ENCODE measurements around the gene EEFSEC. TPM values are rescaled to one million over a fixed set of nuclear protein-coding genes. Genes with fewer than 3 reads are reported as not detected.

The EEFSEC gene
- total RNA-seq, 4 donors from 2014 or later, result 25.1 to 43.5 (median 29.5) TPM

- Histone ChIP-seq H3K4me1 (no peaks in the 10 kb centered on the region), H3K4me3 (no peak overlapping the region), H3K36me3 (no peaks in the 10 kb centered on the region), H3K9me3 (no peaks in the 10 kb centered on the region), H3K27ac (no peak overlapping the region), H3K27me3 (peaks cover 0 to 8% of the 10 kb centered on the region in 2 donors)
- 57 to 66% methylated on average over 6 of the region's 6 CpGs for WGBS, 2 donors
- TF ChIP-seq EP300 (IDR thresholded peaks at IDR 0.05), result no peak
- TF ChIP-seq POLR2A (IDR thresholded peaks at IDR 0.05), result no peak
- TF ChIP-seq CTCF (IDR thresholded peaks at IDR 0.05), result no peak
- DNase-seq (ENCODE audit: low spot score in 2 of 2), result no peak
These were observed 295.2 kb downstream of the EEFSEC start for GRCh38 chr3:128448491-128448890.

- no peak overlapping the region for H3K4me3 ChIP-seq
- 66 to 78% methylated on average over 6 of the region's 6 CpGs for WGBS, 2 donors
- TF ChIP-seq EP300 (IDR thresholded peaks at IDR 0.05) (no peak), POLR2A (IDR thresholded peaks at IDR 0.05) (no peak), CTCF (IDR thresholded peaks at IDR 0.05) (no peak)
- no peaks in the 10 kb centered on the region for H3K4me1 ChIP-seq
- no peaks in the 10 kb centered on the region for H3K36me3 ChIP-seq
- peaks cover 0 to 12% of the 10 kb centered on the region in 2 donors for H3K27me3 ChIP-seq
- no peak overlapping the region for H3K27ac ChIP-seq
- H3K9me3 ChIP-seq, result no peaks in the 10 kb centered on the region
- DNase-seq (ENCODE audit: low spot score in 2 of 2), result no peak
These were observed 295.9 kb downstream of the EEFSEC start for GRCh38 chr3:128449111-128449638.

GRCh38 chr3:128452120-128452519 is 298.8 kb downstream of the EEFSEC start:
- no peaks in the 10 kb centered on the region for H3K36me3 ChIP-seq
- H3K4me1 ChIP-seq, result no peaks in the 10 kb centered on the region
- peaks cover 0 to 18% of the 10 kb centered on the region in 2 donors for H3K27me3 ChIP-seq
- DNase-seq (ENCODE audit: low spot score in 2 of 2), result no peak
- no peaks in the 10 kb centered on the region for H3K9me3 ChIP-seq
- no peak overlapping the region for H3K4me3 ChIP-seq
- no peak overlapping the region for H3K27ac ChIP-seq
- TF ChIP-seq POLR2A (IDR thresholded peaks at IDR 0.05) (no peak), EP300 (IDR thresholded peaks at IDR 0.05) (no peak), CTCF (IDR thresholded peaks at IDR 0.05) (no peak)
- WGBS, 2 donors, result 80 to 82% methylated on average over 9 of the region's 9 CpGs

GRCh38 chr3:128452678-128453275 is 299.5 kb downstream of the EEFSEC start:
- no peaks in the 10 kb centered on the region for H3K4me1 ChIP-seq
- H3K36me3 ChIP-seq, result no peaks in the 10 kb centered on the region
- whole genome bisulfite sequencing, 2 donors, result 79 to 82% methylated on average over 20 to 21 of the region's 21 CpGs
- H3K4me3 ChIP-seq, result no peak overlapping the region
- no peak overlapping the region for H3K27ac ChIP-seq
- TF ChIP-seq CTCF (IDR thresholded peaks at IDR 0.05) (no peak), POLR2A (IDR thresholded peaks at IDR 0.05) (no peak), EP300 (IDR thresholded peaks at IDR 0.05) (no peak)
- no peaks in the 10 kb centered on the region for H3K9me3 ChIP-seq
- no peak for DNase-seq (ENCODE audit: low spot score in 2 of 2)
- H3K27me3 ChIP-seq, result peaks cover 0 to 23% of the 10 kb centered on the region in 2 donors

- Histone ChIP-seq H3K9me3 (no peaks in the 10 kb centered on the region), H3K27me3 (peaks cover 0 to 23% of the 10 kb centered on the region in 2 donors), H3K4me1 (no peaks in the 10 kb centered on the region), H3K36me3 (no peaks in the 10 kb centered on the region), H3K4me3 (no peak overlapping the region), H3K27ac (no peak overlapping the region)
- TF ChIP-seq CTCF (IDR thresholded peaks at IDR 0.05) (no peak), POLR2A (IDR thresholded peaks at IDR 0.05) (no peak), EP300 (IDR thresholded peaks at IDR 0.05) (no peak)
- 72 to 80% methylated on average over 20 to 21 of the region's 21 CpGs for WGBS, 2 donors
- no peak for DNase-seq (ENCODE audit: low spot score in 2 of 2)
These were observed 300.4 kb downstream of the EEFSEC start for GRCh38 chr3:128453501-128454309.
